SHP77 treated with DMSO at 0.1 percent for 48 hours (cell line): Measurements from ENCODE around the gene COPG1.

Experiments used
- DNase-seq: peaks from one replicate; lab custom pipeline; 2025; lab: John Stamatoyannopoulos, UW

The COPG1 gene

DNA sequence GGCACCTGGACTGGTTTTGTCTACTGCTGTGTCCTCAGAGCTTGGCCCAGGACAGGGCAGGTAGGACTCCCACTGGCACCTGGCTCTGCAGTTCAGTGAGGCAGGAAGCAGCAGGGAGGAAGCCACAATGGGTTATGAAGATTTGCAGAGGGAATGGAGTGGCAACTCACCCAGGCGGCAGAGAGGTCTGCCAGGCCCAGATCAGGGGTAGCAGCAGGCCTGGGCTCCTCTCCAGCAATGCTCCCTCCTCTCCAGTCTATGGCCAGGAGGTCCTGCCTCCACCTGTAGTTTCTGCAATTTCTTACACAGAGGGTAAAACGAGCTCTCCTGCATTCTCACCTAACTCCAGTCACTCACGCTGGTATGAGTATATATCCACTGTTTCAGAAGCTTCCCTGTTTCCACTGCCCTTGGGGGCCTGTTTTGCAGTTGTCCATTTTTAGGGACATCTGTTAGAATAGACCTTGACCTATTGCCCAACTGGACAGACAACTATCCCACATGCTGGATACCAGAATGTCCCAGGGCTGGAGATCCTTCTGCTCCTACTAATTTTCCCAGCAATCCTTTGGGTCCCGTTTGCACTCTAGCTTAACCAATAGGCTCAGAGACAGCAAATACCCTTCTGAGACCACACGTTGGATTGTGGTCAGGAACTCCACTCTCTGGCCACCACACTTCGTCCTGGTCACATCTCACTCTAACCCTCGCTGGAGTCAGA lies 64.4 kb downstream of the COPG1 start:
- no peak for DNase-seq

DNA sequence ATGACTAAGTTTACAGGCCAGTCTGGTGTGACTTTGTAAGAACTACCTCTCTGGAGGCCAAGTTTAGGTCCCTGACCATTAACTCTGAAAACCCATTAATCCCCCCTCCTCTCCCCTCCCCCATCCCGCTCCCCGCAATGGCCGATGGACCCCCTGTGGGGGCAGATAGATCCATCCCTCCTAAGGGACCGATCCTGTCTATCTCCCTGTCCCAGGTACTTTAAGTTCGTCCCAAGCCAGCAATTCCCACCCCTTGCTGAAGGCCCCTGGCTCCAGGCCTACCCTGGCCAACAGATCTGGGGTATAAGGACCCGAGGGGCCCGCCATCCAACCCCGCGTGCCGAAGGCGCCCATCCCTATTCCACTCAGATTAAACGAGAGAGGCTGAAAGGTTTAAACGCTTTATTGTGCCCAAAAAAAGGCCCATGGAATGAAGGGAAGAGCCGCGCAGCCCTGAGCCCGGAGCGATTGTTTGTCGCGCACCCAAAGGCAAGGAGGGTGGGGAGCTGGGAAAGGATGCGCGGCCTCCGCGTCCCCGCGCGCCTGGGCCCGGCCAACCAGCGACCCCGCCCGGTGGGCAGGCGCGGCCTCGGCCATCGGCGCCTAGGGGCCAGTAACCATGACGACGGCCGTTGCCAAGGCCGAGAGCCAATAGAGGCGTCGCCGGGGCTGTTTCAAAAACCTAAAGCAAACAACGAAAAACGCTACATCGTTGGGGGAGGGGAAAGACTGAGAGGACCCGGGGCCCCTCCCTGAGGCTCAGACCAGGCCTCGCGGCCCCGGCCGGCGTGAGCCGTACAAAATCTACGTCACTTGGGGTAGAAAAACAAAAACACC lies 65.2 kb downstream of the COPG1 start:
- DNase-seq: peak; percentile 92

DNA sequence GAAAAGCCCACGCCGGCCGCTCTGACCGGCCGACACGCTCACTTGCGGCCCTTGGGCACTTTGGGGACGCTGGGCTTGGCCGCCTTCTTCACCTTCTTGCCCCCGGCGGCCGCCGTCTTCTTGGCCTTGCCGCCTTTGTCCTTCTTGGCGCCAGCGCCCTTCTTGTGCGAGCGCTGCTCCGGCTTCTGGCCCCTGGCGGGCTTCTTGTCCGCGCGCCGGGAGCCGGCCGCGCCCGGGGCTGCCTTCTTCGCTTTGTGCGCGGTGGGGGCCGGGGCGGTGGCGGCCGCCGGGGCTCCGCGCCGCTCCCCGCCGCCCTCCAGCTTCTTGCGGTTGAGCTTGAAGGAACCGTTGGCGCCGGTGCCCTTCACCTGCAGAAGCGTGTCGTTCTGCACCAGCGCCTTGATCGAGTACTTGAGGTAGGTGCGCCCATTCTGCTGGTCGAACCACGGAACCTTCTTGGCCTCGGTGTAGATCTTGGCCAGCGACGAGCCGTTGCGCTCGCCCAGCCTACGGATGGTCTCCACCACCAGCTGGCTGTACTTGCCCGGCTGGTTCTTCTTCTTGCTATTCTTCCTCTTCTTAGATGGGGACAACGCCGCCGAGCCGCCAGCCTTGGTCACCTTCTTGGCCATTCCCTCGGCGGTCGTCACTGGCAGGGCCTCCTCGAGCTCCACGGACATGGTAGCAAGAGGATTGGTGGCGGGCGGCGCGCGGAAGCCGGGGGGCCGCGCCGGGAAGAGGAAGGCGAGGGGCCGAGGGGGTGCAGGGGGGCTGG lies 66.0 kb downstream of the COPG1 start:
- no peak for DNase-seq

DNA sequence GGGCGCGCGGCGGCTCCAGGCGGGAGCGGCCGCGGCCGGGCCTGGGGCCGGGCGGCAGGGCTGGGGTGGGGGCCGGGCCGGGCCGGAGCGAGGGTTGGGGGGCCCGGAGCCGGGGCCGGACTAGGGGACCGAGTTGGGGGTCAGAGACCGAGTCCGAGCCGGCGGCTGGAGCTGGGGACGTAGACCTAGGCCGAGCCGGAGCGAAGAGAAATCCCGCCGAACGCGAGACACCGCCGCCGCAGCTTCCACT lies 66.5 kb downstream of the COPG1 start:
- no peak for DNase-seq

DNA sequence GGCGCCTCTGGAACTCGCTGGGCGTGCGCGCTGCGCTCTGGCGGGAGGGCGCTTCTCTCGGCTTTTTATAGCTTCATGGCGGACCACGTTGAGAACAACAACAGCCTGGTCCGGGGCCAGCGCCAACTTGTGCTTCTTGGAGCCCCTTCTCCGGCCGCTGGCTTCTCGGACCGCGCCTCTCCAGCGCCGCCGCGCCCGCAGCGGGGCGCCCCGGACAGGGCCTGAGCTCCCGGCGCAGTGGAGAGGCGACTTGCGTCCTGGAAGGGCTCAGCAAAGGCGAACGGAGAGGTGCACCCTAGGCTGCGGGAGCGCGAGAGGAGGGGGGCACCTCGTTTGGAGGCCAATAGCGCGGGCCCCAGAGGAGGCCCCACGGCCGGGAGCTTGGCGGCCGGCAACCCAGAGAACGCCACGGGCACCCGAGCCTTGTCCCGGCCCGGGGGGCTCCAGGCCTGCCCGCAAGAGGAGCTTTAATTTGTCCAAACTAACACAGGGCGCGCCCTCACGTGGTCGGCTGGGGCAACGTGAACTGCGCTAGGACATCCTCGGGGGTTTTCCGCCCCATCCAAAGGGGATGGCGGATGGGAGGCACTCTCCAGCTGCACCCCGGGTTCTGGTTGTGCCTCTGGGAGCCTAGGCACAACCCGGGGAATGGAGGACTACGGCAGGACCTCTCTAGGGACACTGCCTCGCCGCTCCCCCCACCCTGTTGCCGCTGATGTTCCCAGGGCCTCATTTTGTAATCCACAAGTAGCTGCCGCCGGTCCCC lies 67.0 kb downstream of the COPG1 start:
- peak; percentile 22 for DNase-seq

DNA sequence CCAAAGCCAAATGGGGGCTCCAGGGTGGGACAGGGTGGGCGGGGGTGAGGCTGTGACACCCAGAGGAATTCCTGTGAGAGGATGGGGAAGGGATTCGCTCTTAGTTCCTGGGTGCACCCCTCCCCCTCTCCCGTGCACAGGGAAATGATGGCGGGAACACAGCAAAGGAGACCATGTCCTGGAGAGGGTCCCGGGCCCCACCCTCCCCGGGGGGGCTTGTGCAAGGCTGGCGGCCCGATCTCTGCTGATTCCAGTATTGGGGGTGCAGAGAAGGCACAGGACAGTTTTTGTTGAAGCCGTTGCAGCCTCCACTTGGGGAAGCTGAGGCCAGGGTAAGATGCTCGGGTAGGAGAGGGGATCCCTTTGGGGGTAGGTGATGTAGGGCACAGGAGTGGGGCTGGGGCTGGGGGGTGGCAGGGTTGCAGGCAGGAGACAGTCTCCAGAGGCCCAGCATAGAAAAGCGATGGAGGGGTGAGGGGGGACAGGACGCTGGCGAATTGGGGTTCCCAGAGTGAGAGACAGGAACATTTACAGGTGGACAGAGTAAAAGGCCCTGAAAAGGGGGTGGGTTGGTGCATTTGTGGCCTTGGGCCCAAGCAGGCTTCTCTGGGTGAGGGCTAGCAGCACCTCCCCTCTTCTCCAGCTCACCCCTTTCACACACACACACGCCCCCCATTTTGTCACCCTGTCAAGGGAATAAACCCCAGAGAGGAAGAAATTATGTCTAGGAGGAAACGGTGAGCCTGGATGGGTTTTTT lies 67.8 kb downstream of the COPG1 start:
- DNase-seq: no peak

DNA sequence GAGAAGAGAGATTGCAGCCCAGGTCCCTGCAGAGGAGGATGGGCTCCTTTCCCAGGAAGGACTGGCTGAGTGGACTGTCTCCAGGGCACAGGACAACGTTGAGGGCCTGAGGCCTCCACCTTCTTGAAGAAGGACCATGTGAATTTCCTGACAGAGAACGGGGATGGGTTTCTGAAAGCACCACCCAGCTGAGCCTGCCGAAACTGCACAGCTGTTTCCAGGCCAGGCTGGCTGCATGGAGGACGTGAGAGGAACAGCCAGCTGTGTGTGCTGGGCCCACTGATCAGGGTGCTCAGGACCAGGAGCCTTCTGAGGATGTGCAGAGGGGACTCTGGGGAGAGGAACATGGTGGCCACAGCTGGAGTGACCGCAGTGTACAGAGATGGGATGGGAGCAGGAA lies 68.4 kb downstream of the COPG1 start:
- DNase-seq: no peak

DNA sequence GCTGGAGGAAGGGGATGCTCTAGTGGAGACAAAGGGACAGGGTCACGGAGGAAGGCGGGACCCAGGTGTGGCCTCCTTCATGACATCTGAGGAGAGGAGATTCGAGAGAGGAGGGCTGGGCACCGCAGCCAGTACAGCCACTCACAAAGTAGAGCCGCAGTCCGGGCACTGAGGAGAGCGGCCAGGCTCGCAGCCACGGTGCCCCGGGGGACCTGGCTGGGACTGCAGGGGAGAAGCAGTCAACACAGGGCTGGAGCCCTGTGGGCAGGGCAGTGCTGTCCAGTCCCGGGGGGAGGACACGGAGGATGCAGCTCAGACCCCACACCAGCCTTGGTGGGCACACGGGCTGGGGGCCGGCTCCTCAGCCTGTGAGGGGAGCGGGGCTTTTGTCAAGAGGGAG lies 69.5 kb downstream of the COPG1 start:
- DNase-seq: no peak

DNA sequence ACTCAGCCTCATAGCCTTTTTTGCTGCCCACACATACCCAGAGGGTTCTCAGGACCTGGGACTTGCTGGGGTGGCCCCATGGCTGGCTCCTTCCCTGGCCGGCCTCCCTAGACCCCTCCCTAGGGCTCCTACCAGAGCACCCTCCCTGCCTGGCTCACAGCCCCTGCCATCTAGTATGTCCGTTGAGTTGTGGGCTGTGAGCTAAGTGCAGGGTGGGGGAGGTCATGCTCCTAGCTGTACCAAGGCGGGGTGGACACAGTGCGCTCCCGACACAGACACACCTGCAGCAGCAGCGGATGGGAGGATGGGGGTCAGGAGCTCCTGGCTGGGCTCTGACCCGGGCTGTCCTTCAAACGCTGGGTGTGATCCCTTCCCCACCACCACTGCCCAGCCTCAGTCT lies 70.9 kb downstream of the COPG1 start:
- no peak for DNase-seq

DNA sequence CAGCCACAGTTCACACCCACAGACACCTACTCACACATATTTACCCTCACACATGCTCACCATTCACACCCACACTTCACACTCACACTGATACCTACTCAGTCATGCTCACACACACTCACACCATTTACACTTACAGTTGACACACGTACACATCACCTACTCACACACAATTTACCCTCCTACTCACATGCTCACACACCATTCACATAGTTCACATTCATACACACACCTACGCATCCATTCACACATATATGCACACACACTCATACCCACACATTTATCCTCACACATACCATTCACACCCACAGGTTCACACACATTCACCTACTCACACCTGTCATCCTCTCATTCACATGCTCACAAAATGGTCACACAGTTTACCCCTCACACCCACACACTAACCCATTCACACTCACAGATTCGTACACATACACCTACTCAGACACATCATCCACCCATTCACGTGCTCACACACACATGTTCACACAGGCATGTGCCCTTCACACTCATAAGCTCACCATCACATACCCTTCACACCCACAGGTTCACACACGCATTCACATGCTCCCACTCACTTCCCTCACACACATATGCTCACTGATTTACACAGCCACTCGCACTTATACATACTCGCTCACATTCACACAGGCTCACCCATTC lies 71.5 kb downstream of the COPG1 start:
- DNase-seq: no peak

DNA sequence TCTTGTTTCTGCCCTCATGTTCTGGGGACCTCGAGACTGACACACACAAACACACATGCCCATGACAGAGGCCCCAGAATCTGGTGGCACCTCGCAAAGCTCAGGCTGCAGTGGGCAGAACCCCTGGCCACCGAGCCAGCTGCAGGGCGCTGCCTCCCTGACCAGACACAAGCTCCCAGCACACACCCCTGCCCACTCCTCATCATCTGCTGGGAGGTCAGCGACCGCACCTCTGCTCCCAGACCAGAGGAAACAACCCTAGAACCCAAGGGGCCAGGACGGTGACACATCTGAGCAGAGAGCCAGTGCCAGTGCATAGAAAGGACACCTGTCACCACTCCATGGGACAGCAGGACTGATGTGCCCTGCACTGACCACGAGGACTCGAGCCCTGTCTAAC lies 72.5 kb downstream of the COPG1 start:
- DNase-seq: no peak

DNA sequence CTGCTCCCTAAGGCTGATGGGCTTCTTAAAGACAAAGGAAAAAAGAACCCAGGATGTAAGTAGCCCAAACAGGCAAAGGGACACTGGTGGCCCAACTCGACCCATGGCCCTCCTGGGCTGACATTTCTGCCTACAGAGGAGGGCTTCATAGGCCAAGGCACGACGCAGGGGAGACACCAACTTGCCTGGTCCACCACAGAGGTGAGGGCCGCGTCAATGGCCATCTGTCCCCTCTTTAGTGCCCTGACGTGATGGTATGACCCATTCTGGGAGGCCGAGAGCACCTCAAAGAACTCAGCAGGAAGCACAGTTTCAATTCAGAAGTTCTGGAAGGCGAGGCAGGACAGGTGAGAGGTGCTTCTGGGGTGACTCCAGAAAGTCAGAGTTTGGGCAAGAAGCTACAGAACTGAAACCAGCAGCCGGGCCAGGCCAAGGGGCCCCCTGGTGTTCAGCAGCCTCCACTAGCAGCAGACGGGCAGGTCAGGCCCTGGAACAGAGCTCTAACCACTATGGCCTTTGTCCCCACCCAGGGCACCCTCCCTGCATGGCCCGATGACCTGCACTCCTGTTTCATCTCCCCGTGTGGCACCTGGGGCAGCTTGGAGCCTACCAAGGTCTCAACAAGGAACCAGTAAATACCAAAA lies 74.4 kb downstream of the COPG1 start:
- no peak for DNase-seq

DNA sequence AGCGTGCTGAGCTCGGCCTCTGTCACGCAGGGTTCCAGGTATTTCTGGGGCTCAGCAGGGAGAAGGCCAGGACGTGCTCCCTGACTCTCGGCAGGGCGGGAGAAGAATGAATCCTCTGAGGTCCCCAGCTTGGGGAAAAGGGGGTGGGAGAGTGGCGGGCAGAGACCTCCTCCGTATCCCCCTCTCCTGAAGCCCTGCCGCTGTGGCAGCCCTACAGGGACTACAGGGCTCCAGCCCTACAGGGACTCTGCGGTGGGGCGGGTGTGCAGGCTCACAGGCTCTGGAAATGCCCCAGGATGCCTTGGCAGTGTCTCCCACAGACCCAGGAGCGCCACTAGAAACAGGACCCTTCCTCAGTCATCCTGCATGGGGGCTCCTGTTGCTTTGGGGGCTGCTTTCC lies 75.4 kb downstream of the COPG1 start:
- DNase-seq: no peak

DNA sequence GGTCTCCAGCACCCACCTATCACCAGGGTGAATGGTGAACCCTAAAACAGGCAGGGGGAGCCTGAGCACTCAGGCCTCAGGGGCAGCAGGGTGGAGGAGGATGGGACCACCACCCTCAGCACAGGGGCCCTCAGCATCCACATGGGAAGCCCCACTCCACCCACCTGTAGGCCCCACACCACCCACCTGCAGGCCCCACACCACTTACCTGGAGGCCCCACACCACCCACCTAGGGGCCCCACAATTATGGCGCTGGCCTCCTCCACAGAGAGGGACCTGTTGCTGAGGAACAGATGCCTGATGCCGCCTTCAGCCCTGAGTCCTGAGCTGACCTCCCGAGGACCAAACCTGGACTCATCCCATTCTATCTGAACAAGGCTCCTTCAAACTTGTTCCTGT lies 76.0 kb downstream of the COPG1 start:
- DNase-seq: no peak

DNA sequence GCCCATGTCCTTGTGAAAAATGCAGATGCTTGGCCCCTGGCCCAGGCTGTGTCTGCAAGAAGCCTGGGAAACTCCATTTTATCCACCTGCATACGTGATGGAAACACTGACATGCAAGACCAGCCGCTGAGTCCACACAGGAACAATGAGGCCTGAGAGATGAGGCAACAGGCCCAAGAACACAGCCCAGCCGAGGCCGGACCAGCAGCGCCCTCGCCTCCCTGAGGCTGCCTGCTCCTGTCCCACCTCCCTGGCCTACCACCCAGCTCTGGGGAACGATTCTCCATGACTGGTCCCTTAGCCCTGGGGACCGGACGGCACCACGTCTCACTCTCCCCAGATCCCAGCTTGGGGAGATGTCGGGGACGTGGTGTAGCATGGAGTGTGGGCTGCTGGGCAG lies 76.7 kb downstream of the COPG1 start:
- no peak for DNase-seq

DNA sequence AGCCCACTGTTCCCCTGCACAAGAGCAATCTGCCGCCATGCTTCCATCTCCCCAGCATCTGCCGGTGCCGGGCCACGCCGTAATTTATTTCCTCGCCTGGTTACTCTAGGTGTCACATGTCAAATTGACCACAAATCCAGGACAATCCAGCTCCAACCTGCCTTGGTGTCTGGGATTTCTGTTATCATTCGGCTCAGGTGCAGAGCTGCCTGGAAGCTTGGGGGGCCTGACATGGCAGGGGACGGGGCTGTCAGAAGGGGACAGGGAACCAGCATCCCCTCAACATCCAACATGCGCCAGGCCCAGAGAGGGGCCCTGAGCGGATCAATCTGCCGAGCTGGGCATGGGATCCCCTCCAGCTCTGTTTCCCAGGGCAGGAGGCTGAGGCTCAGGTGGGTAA lies 77.2 kb downstream of the COPG1 start:
- DNase-seq: no peak
